HG03558 (cell line): Measurements from ENCODE around the gene RBM8A.

ENCODE experiments used
- ATAC-seq: cut with Tn5 transposase; IDR thresholded peaks from one replicate; pipeline ENCODE4 v1.9.1; 2021; ENCODE audit warnings: moderate number of reproducible peaks; ENCODE audit not compliant: unreplicated experiment; ENCODE audit errors: extremely low read depth

RBM8A gene

GRCh38 chr1:145927063-145927886 lies at the start of gene RBM8A:
RBM8A (minus strand) TSS chr1:145927484; CDS start chr1:145927426, 58 bp downstream.
- ATAC-seq, result peak; percentile 91

DNA sequence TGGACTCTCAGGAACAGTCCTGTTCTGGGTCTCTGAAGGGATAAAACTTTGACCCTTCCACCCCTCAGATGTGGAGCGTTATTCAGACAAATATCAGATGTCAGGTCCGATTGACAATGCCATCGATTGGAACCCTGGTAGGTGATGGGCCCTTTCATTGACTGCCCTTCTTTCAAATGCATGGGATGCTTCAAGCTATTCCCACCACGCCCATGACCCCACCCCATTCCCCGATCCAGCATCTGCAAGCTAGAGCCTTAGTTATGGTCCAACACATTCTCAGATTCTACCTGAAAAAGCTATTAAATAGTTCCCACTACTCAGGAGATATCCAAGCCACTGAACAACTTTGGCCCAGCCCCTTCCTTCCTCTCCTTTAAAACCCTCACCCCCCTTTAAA lies 49.7 kb upstream of the RBM8A start:
- no peak for ATAC-seq

DNA sequence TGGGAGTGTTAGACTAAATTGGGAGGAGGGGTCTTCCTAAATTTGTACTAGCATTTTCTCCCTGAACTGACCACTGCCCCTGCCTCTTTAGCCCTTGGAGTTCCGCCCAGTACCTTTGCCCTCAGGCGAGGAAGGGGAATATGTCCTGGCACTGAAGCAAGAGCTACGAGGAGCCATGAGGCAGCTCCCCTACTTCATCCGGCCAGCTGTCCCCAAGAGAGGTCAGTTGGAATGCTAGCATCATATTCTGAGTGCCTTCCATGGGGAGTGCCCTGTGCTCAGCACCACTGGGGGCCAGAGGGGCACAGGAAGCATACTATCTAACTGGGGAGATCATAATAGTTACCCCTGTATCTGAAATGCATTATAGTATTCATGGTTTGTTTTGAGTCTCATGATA lies 47.9 kb upstream of the RBM8A start:
- no peak for ATAC-seq

DNA sequence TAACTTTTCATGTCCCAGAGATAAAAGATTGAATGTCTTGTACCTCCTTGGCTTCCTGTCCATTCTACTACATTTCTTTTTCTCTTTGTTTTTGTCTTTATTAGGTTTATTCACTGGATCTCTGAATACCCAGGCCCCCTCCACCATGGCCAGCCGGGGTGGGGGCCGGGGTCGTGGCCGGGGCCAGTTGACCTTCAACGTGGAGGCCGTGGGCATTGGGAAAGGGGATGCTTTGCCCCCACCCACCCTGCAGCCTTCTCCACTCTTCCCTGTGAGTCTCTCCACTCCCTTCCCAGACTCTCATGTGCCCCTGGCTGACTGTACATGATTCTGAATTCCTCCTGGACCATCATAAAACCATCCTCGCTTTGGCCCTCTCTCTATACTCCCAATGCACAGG lies 47.4 kb upstream of the RBM8A start:
- no peak for ATAC-seq

GRCh38 chr1:145972580-145972979 lies 45.3 kb upstream of the RBM8A start:
- no peak for ATAC-seq

DNA sequence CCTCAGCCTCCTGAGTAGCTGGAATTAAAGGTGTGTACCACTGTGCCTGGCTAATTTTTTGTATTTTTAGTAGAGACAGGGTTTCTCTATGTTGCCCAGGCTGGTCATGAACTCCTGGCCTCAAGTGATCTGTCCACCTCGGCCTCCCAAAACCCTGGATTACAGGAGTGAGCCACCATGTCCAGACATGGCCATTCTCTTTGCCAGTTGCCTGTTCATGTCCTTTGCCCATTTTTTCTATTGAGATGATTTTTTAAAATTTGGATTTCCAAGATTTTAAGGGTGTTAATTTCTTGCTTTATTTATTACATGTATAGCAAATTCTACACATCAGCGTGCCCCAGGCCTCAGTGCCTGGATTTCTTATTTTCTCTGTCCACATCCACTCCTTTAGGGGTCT lies 40.0 kb upstream of the RBM8A start:
- no peak for ATAC-seq

- no peak for ATAC-seq
Measured at GRCh38 chr1:145965119-145965744, 37.9 kb upstream of the RBM8A start.

GRCh38 chr1:145964328-145965118 lies 37.2 kb upstream of the RBM8A start, which contains the start of the genes ANKRD34A and POLR3GL:
ANKRD34A (minus strand) TSS chr1:145964575; CDS start chr1:145961759, 2,816 bp downstream.
POLR3GL (plus strand) TSS chr1:145964690; CDS start chr1:145974866, 10,176 bp downstream.
- peak; percentile 81 for ATAC-seq

GRCh38 chr1:145963265-145964019 lies 36.2 kb upstream of the RBM8A start:
- ATAC-seq, result no peak

DNA sequence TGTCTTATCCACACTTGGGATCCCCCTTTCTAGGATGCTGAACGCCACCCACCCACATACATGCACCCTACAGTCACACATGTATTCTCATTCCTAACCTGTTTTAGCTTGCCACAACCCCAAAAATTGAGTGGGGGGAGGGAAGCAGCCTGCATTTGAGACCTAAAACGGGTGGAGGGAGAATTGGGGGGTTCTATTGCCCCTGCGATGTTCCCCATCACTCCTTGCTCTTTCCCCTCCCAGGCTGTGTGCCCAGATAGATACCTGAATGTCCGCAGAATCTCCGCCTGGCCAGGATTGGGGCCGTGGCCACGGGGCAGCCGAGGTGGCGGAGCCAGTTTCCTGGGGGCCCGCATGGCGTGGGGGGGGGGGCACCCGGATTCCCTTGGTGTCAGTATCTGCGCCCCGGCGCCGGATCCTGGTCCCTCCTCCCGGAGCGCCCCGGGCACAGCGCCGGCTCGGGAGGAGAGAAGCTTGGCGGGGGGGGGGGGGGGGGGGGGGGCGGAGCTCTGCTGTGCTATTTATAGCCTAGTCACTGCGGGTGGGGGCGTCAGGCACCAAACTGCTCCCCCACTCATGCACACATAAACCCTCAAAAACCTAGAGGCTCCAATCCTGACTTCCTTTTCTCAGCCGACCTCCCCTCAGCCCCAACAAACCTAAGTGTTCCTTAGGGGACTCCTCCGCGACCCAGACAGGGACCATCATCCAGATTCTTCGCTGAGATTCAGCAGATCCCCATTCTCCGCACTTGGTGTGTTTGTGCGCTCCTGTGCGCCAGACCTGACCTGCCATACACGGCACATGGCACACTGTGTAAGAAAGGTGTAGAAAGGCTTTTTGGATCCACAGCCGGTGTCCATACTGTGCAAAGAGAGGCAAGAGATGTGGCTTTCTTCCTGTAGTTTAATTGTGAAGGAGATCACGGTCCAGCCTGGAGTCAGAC lies 35.1 kb upstream of the RBM8A start:
- no peak for ATAC-seq

DNA sequence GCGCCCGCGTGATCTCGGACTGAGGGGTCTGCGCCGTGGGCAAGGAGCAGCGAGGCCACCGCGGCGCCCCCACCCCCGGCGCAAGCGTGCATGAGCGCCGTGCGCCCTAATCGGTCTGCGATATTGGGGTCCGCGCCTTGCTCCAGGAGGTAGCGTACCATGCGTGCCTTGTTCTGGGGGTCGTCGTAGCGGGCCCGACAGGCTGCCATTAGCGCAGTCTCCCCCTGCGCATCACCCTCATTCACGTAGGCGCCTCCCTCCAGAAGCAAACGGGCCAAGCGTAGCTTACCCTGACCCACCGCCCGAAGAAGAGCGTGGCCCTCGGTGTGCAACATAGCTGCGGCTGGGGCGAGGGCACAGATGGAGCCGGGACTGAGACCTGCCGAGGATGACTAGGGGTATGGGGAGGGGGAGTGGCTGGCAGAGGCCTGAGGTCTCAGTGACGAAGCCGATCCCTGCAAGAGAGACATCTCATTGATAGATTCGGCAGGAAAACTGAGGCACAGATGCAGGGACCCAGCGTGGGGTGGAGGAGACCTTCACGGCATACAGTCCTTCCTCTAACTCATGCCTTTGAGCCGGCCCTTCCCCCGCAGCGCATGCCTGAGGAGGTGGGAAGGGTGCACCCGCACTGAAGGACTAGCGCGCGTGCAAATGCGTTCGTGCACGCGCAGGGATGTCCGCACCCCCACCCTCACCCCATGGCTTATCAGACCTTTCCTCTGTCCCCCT lies 34.3 kb upstream of the RBM8A start:
- no peak for ATAC-seq

- no peak for ATAC-seq
Measured at GRCh38 chr1:145961109-145961424, 33.8 kb upstream of the RBM8A start.

GRCh38 chr1:145960468-145961108 lies 33.3 kb upstream of the RBM8A start:
- ATAC-seq, result no peak

- ATAC-seq, result no peak
Measured at GRCh38 chr1:145959957-145960467, 32.7 kb upstream of the RBM8A start.

DNA sequence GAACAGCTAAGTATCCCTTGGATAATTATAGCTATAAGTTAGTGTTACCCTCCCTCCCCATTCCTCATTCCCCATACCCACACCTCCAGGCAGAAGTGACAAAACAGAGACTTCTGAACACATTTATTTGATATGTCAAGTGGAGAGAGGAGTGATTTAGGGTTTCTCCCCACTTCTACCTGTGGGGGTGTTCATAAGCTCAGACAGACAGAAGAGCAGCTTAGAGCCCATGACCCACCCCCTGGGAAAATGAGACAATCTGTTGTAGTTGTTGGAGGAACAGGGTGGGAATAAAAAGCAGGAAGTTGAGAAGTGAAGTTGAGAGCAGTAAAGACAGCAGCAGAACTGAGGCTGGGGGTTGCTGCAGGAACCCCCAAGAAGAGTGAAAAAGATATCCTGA lies 32.0 kb upstream of the RBM8A start:
- ATAC-seq, result no peak

DNA sequence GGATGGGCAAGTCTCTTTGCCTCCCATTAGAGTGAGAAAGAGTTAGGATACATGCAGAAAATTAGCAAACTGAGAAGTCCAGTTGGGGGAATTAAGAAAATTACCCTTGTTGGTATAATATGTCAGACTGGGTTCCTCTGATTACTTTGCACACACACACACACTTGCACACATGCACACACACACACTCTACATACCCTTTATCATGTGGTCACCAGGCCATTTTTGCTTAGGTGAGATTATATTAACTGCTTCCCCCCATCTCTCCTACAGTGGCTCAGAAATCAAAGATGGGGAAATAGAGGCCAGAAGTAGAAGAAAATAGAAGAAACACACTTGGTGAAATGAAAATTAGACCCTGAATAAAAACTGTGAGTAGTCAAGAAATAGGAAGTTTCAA lies 31.4 kb upstream of the RBM8A start:
- ATAC-seq, result no peak

DNA sequence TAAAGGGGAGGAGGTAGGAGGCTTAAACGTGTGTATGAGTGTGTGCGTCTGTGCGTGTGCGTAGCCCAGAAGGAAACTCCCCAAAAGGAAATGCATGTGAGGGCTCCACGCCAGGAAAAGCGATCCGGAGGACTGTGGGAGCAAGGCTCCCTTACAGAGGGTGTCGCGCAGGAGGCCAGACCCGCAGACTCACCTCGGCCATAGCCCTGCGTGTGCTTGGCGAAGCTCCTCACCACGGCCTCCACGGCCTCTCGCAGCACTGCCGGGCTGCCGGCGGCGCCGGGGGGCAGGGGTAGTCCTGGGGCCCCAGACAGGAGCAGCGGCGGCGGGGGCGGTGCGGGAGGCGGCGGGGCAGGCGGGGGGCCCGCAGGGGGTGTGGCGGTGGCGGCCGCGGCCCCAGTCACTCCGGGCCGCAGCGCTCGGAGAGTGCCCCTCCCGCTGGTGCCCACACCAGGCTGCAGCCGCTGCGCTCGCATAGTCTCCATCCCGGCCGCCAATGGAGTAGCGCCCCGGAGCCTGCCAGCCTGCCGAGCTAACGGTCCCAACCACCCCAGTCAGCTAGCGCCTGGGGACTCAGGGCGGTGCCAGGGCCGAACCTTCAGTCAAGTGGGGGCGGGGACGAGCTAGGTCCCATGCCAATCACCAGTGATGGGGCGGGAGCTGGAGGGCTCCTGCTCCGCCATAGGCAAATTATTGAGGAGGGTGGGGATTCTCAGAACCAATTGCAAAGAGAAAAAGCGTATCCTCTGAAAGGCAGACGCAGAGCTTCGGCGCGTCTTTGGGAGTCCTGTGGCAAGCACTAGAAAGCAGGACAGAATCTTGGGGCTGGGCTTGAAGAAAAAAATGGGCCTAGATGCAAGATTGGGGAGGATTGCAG lies 30.4 kb upstream of the RBM8A start, which contains the start of gene LIX1L:
LIX1L (minus strand) TSS at position 575 of the 877 bp plus-strand sequence; CDS start at position 485, 90 bp downstream.
- peak; percentile 83 for ATAC-seq
